IMR-90 (cell line): Measurements from ENCODE around the gene RAD51B. TPM values are rescaled to one million over a fixed set of nuclear protein-coding genes. Genes with fewer than 3 reads are reported as not detected.

Source experiments
- ATAC-seq: fragments of 200-7000 bp; cut with Tn5 transposase; 2 replicates; pipeline ENCODE4 v1.9.1; 2020; ENCODE audit warnings: low read depth, mild to moderate bottlenecking, moderate library complexity
- BruUV-seq: library from RNA; stranded (reverse); fragments of 400-500 nt; replicated peaks from 2 replicates; lab custom pipeline; 2021; lab: Mats Ljungman, UMichigan
- CTCF ChIA-PET: fragments of 300-600 bp; formaldehyde crosslinking; extraction: SDS; loops from one replicate; lab custom pipeline; 2021; ENCODE audit warnings: antibody characterized with exemption; lab: Yijun Ruan, JAX
- POLR2A ChIA-PET: fragments of 300-600 bp; sonication (Branson Sonifier 250); formaldehyde crosslinking; loops from one replicate; lab custom pipeline; 2022; ENCODE audit warnings: antibody characterized with exemption; ENCODE audit not compliant: unreplicated experiment; lab: Charles Lee
- DNase-seq: peaks from one replicate; pipeline ENCODE4 v3.0.0; 2013
- H2AFZ ChIP-seq: replicated peaks from 2 replicates; pipeline ENCODE3; 2013; ENCODE audit warnings: low read length, mild to moderate bottlenecking; ENCODE audit not compliant: poor library complexity
- H2AK5ac ChIP-seq: 2 replicates; pipeline ENCODE4 v1.6.1; 2013; ENCODE audit warnings: low read depth, low read length, inconsistent platforms
- H2AK9ac ChIP-seq: replicated peaks from 2 replicates; pipeline ENCODE3; 2013; ENCODE audit warnings: mild to moderate bottlenecking, low read depth, low read length, moderate library complexity; ENCODE audit not compliant: poor library complexity
- H2BK120ac ChIP-seq: 2 replicates; pipeline ENCODE4 v1.6.1; 2013; ENCODE audit warnings: low read depth, low read length, inconsistent platforms
- H2BK15ac ChIP-seq: 3 replicates; pipeline ENCODE4 v1.6.1; 2013; ENCODE audit warnings: low read depth, low read length, inconsistent platforms
- H2BK20ac ChIP-seq: 2 replicates; pipeline ENCODE4 v1.6.1; 2013; ENCODE audit warnings: low read depth, mild to moderate bottlenecking, inconsistent platforms, low read length, moderate library complexity
- H2BK5ac ChIP-seq: 2 replicates; pipeline ENCODE4 v1.6.1; 2013; ENCODE audit warnings: mild to moderate bottlenecking, low read depth, low read length, inconsistent platforms; ENCODE audit not compliant: poor library complexity, severe bottlenecking
- H3K14ac ChIP-seq: replicated peaks from 2 replicates; pipeline ENCODE4 v1.6.1; 2013; ENCODE audit warnings: low read depth, low read length, inconsistent platforms
- H3K18ac ChIP-seq: 2 replicates; pipeline ENCODE4 v1.6.1; 2013; ENCODE audit warnings: low read depth, low read length, control low read depth
- H3K23ac ChIP-seq: 2 replicates; pipeline ENCODE4 v1.6.1; 2013; ENCODE audit warnings: low read depth, low read length, inconsistent platforms
- H3K27ac ChIP-seq: 2 replicates; pipeline ENCODE4 v1.5.1; 2013; ENCODE audit warnings: mild to moderate bottlenecking, control low read depth, low read length; ENCODE audit not compliant: insufficient read depth
- H3K27me3 ChIP-seq: 2 replicates; pipeline ENCODE4 v1.6.1; 2013; ENCODE audit warnings: low read length; ENCODE audit not compliant: control insufficient read depth, insufficient read depth
- H3K36me3 ChIP-seq: 2 replicates; pipeline ENCODE4 v1.6.1; 2013; ENCODE audit warnings: low read length, mixed read lengths; ENCODE audit not compliant: control insufficient read depth, insufficient read depth
- H3K4ac ChIP-seq: 2 replicates; pipeline ENCODE4 v1.6.1; 2013; ENCODE audit warnings: low read depth, low read length, inconsistent platforms
- H3K4me1 ChIP-seq: 2 replicates; pipeline ENCODE4 v1.6.1; 2013; ENCODE audit warnings: low read length, mixed read lengths; ENCODE audit not compliant: control insufficient read depth, insufficient read depth
- H3K4me2 ChIP-seq: 2 replicates; pipeline ENCODE4 v1.6.1; 2013; ENCODE audit warnings: low read depth, mild to moderate bottlenecking, control low read depth, low read length, moderate library complexity
- H3K4me3 ChIP-seq: 2 replicates; pipeline ENCODE4 v1.5.1; 2013; ENCODE audit warnings: low read depth, mild to moderate bottlenecking, control low read depth, low read length, moderate library complexity; ENCODE audit not compliant: insufficient read depth
- H3K56ac ChIP-seq: 2 replicates; pipeline ENCODE4 v1.6.1; 2013; ENCODE audit warnings: low read length, inconsistent platforms; ENCODE audit not compliant: insufficient read depth; ENCODE audit errors: extremely low read depth
- H3K79me1 ChIP-seq, 2 experiments: 2 replicates each; pipeline ENCODE4 v1.6.1; 2013; ENCODE audit warnings: low read length in 2 of 2, inconsistent platforms in 1 of 2, low read depth in 1 of 2
- H3K9ac ChIP-seq: 2 replicates; pipeline ENCODE4 v1.6.1; 2013; ENCODE audit warnings: low read depth, low read length, control low read depth
- H3K9me1 ChIP-seq: 2 replicates; pipeline ENCODE4 v1.6.1; 2013; ENCODE audit warnings: low read length, inconsistent platforms; ENCODE audit not compliant: insufficient read depth
- H3K9me3 ChIP-seq: 2 replicates; pipeline ENCODE4 v1.6.1; 2013; ENCODE audit warnings: low read length; ENCODE audit not compliant: control insufficient read depth, insufficient read depth
- H4K20me1 ChIP-seq: 2 replicates; pipeline ENCODE4 v1.6.1; 2013; ENCODE audit warnings: low read length, inconsistent platforms; ENCODE audit not compliant: insufficient read depth
- H4K5ac ChIP-seq: 2 replicates; pipeline ENCODE4 v1.6.1; 2013; ENCODE audit warnings: mild to moderate bottlenecking, low read depth, low read length, control low read depth
- H4K8ac ChIP-seq, 2 experiments: 2 replicates each; pipeline ENCODE4 v1.6.1; 2013; ENCODE audit warnings: low read depth in 2 of 2, low read length in 2 of 2, control low read depth in 1 of 2, inconsistent platforms in 1 of 2
- H4K91ac ChIP-seq: 2 replicates; pipeline ENCODE4 v1.6.1; 2013; ENCODE audit warnings: low read depth, low read length, inconsistent platforms; ENCODE audit not compliant: insufficient read depth
- BHLHE40 ChIP-seq: fragments of 150-350 bp; IDR thresholded peaks from 2 replicates; pipeline ENCODE4 v1.6.1; 2016; ENCODE audit warnings: mild to moderate bottlenecking, low read depth, low read length
- CEBPB ChIP-seq: IDR thresholded peaks from 2 replicates; pipeline ENCODE4 v1.6.1; 2012; ENCODE audit warnings: low read depth, low read length, improper control_type of control experiment
- FOS ChIP-seq: fragments of 150-350 bp; IDR thresholded peaks from 2 replicates; pipeline ENCODE4 v1.6.1; 2016; ENCODE audit warnings: low read depth, low read length
- MAFK ChIP-seq: IDR thresholded peaks from 2 replicates; pipeline ENCODE4 v1.6.1; 2012; ENCODE audit warnings: low read depth, low read length, improper control_type of control experiment
- MAZ ChIP-seq: IDR thresholded peaks from 2 replicates; pipeline ENCODE4 v1.6.1; 2012; ENCODE audit warnings: low read depth, mild to moderate bottlenecking, low read length, improper control_type of control experiment, moderate library complexity, borderline replicate concordance
- MXI1 ChIP-seq: IDR thresholded peaks from 2 replicates; pipeline ENCODE4 v1.6.1; 2012; ENCODE audit warnings: low read depth, mild to moderate bottlenecking, low read length, moderate library complexity, borderline replicate concordance
- NFE2L2 ChIP-seq: fragments of 150-350 bp; IDR thresholded peaks from 2 replicates; pipeline ENCODE4 v1.6.1; 2016; ENCODE audit warnings: low read depth, mild to moderate bottlenecking, low read length
- POLR2A ChIP-seq: IDR thresholded peaks from 2 replicates; pipeline ENCODE4 v1.6.1; 2012; ENCODE audit warnings: mild to moderate bottlenecking, low read depth, low read length
- RAD21 ChIP-seq: IDR thresholded peaks from 2 replicates; pipeline ENCODE4 v1.6.1; 2012; ENCODE audit warnings: low read length, improper control_type of control experiment
- RCOR1 ChIP-seq: IDR thresholded peaks from 2 replicates; pipeline ENCODE4 v1.6.1; 2012; ENCODE audit warnings: mild to moderate bottlenecking, low read length, improper control_type of control experiment; ENCODE audit not compliant: insufficient replicate concordance
- RFX5 ChIP-seq: IDR thresholded peaks from 2 replicates; pipeline ENCODE4 v1.8.0; 2012; ENCODE audit warnings: low read depth, mild to moderate bottlenecking, low read length, moderate library complexity
- dilution Hi-C: fragments of 300-500 bp; cut with HindIII; formaldehyde crosslinking; loops from one replicate; pipeline ENCODE4 v1.14.3; 2018; ENCODE audit warnings: low sequenced_read_pairs; ENCODE audit not compliant: unreplicated experiment
- in situ Hi-C: fragments of 300-500 bp; cut with MboI; formaldehyde crosslinking; loops from 3 replicates; pipeline ENCODE4 v1.14.3; 2019; ENCODE audit warnings: low sequenced_read_pairs, inconsistent platforms, mixed read lengths
- intact Hi-C: fragments of 100-400 bp; cut with micrococcal nuclease; formaldehyde crosslinking; loops from 2 replicates; pipeline ENCODE4 v1.10.0; 2022
- polyA plus RNA-seq, 3 experiments: library from polyadenylated mRNA; depleted of rRNA; stranded (reverse); fragments of >200 nt; gene quantifications; 2 replicates each; pipeline ENCODE4 v1.2.3, GENCODE V29; 2012; ENCODE audit warnings: low replicate concordance in 1 of 3
- total RNA-seq: library from RNA; depleted of rRNA; stranded (reverse); fragments of >200 nt; gene quantifications from 2 replicates; pipeline ENCODE4 v1.2.3, GENCODE V29; 2012
- TF ChIP-seq, protein P1 (sequence below): fragments of 150-350 bp; IDR thresholded peaks from 2 replicates; pipeline ENCODE4 v1.6.1; 2017; ENCODE audit warnings: mild to moderate bottlenecking, antibody characterized with exemption, low read length, low read depth
- TF ChIP-seq, protein P2 (sequence below): conservative IDR thresholded peaks from 2 replicates; pipeline ENCODE4 v1.5.1; 2012; ENCODE audit warnings: mild to moderate bottlenecking, low read depth, low read length, improper control_type of control experiment
- TF ChIP-seq, protein P3 (sequence below): fragments of 150-350 bp; IDR thresholded peaks from 2 replicates; pipeline ENCODE4 v1.6.1; 2016; ENCODE audit warnings: low read depth, mild to moderate bottlenecking, low read length, moderate library complexity, borderline replicate concordance

RAD51B gene
- total and polyA plus RNA-seq, 2 of the 4 experiments (the other 2 are of a cell fraction): 5.1 to 18.8 TPM

DNA sequence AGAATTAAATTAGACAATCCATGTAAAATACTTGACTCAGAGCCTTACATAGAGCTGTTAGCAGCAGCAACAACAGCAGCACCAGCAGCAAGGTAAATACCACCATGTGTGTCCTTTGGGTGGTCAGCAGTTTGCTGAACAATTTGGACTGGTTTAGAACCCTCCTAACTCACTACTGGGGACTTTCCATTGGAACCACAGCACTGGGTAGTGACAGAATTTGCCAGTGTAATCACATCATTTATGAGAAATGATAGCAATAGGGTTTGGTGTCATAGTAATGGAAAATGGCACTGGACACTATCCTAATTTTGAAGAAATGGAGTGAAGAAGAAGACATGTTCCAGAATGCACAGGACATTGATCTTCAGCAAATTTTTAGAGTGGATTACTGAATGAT is 392.8 kb downstream of the RAD51B start:
- Histone ChIP-seq H3K18ac (0 out of 2 replicates have a peak overlapping the region, but pooled peaks have one; percentile 2), H3K9ac (no peak overlapping the region), H3K14ac (no peak overlapping the region), H2BK120ac (no peak overlapping the region), H2BK5ac (no peak overlapping the region), H3K4me1 (peaks cover 15% of the 10 kb centered on the region), H2BK20ac (no peak overlapping the region; the same call in 1 of the 2 replicates), H2BK15ac (no peak overlapping the region), H3K4ac (0 out of 2 replicates have a peak overlapping the region, but pooled peaks have one; percentile 2), H4K5ac (peak overlapping the region; percentile 3; the same call in 1 of the 2 replicates), H3K9me1 (peaks cover 5% of the 10 kb centered on the region; the same call in 1 of the 2 replicates), H3K56ac (no peak overlapping the region), H3K27ac (no peak overlapping the region), H3K27me3 (no peaks in the 10 kb centered on the region), H4K20me1 (no peaks in the 10 kb centered on the region; the same call in 1 of the 2 replicates), H2AK5ac (no peak overlapping the region), H3K9me3 (no peaks in the 10 kb centered on the region), H4K91ac (no peak overlapping the region), H3K4me3 (no peak overlapping the region), H2AK9ac (no peak overlapping the region), H4K8ac (peak overlapping the region in 1 of 2 experiments; percentile 11; a peak in 1 of 4 replicates), H3K36me3 (no peaks in the 10 kb centered on the region), H3K79me1 (0 out of 4 replicates have a peak, but pooled peaks cover 0 to 3% of the 10 kb centered on the region in 2 experiments), H3K23ac (no peak overlapping the region), H2AFZ (no peak overlapping the region), H3K4me2 (no peak overlapping the region)
- no TSS peak for BruUV-seq
- ChIA-PET CTCF (no interaction called here), POLR2A (no interaction called here)
- TF ChIP-seq RAD21: no peak
- no peak for TF ChIP-seq FOS
- no peak for TF ChIP-seq NFE2L2
- no peak for TF ChIP-seq MAZ
- TF ChIP-seq RCOR1: no peak
- TF ChIP-seq, protein P1, sequence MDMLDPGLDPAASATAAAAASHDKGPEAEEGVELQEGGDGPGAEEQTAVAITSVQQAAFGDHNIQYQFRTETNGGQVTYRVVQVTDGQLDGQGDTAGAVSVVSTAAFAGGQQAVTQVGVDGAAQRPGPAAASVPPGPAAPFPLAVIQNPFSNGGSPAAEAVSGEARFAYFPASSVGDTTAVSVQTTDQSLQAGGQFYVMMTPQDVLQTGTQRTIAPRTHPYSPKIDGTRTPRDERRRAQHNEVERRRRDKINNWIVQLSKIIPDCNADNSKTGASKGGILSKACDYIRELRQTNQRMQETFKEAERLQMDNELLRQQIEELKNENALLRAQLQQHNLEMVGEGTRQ: no peak
- no peak for TF ChIP-seq MXI1
- TF ChIP-seq, protein P2, sequence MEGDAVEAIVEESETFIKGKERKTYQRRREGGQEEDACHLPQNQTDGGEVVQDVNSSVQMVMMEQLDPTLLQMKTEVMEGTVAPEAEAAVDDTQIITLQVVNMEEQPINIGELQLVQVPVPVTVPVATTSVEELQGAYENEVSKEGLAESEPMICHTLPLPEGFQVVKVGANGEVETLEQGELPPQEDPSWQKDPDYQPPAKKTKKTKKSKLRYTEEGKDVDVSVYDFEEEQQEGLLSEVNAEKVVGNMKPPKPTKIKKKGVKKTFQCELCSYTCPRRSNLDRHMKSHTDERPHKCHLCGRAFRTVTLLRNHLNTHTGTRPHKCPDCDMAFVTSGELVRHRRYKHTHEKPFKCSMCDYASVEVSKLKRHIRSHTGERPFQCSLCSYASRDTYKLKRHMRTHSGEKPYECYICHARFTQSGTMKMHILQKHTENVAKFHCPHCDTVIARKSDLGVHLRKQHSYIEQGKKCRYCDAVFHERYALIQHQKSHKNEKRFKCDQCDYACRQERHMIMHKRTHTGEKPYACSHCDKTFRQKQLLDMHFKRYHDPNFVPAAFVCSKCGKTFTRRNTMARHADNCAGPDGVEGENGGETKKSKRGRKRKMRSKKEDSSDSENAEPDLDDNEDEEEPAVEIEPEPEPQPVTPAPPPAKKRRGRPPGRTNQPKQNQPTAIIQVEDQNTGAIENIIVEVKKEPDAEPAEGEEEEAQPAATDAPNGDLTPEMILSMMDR: no peak
- no peak for TF ChIP-seq RFX5
- TF ChIP-seq BHLHE40: no peak
- no peak for TF ChIP-seq POLR2A
- TF ChIP-seq MAFK: no peak
- TF ChIP-seq CEBPB: no peak
- TF ChIP-seq, protein P3, sequence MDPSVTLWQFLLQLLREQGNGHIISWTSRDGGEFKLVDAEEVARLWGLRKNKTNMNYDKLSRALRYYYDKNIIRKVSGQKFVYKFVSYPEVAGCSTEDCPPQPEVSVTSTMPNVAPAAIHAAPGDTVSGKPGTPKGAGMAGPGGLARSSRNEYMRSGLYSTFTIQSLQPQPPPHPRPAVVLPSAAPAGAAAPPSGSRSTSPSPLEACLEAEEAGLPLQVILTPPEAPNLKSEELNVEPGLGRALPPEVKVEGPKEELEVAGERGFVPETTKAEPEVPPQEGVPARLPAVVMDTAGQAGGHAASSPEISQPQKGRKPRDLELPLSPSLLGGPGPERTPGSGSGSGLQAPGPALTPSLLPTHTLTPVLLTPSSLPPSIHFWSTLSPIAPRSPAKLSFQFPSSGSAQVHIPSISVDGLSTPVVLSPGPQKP: no peak
- in situ Hi-C loops (no loop called here), dilution Hi-C loops (no loop called here), intact Hi-C loops (no loop called here)
- no peak for DNase-seq
- ATAC-seq: no peak
